IMR-90 (cell line): ENCODE data around the gene MAD2L2. TPM values are rescaled to one million over a fixed set of nuclear protein-coding genes. Genes with fewer than 3 reads are reported as not detected.

Experiments used
- ATAC-seq: fragments of 200-7000 bp; cut with Tn5 transposase; 2 replicates; pipeline ENCODE4 v1.9.1; 2020; ENCODE audit warnings: low read depth, mild to moderate bottlenecking, moderate library complexity
- BruUV-seq: library from RNA; stranded (reverse); fragments of 400-500 nt; replicated peaks from 2 replicates; lab custom pipeline; 2021; lab: Mats Ljungman, UMichigan
- CTCF ChIA-PET: fragments of 300-600 bp; formaldehyde crosslinking; extraction: SDS; loops from one replicate; lab custom pipeline; 2021; ENCODE audit warnings: antibody characterized with exemption; lab: Yijun Ruan, JAX
- POLR2A ChIA-PET: fragments of 300-600 bp; sonication (Branson Sonifier 250); formaldehyde crosslinking; loops from one replicate; lab custom pipeline; 2022; ENCODE audit warnings: antibody characterized with exemption; ENCODE audit not compliant: unreplicated experiment; lab: Charles Lee
- DNase-seq: peaks from one replicate; pipeline ENCODE4 v3.0.0; 2013
- H2AFZ ChIP-seq: replicated peaks from 2 replicates; pipeline ENCODE3; 2013; ENCODE audit warnings: low read length, mild to moderate bottlenecking; ENCODE audit not compliant: poor library complexity
- H2AK5ac ChIP-seq: 2 replicates; pipeline ENCODE4 v1.6.1; 2013; ENCODE audit warnings: low read depth, low read length, inconsistent platforms
- H2AK9ac ChIP-seq: replicated peaks from 2 replicates; pipeline ENCODE3; 2013; ENCODE audit warnings: mild to moderate bottlenecking, low read depth, low read length, moderate library complexity; ENCODE audit not compliant: poor library complexity
- H2BK120ac ChIP-seq: 2 replicates; pipeline ENCODE4 v1.6.1; 2013; ENCODE audit warnings: low read depth, low read length, inconsistent platforms
- H2BK15ac ChIP-seq: 3 replicates; pipeline ENCODE4 v1.6.1; 2013; ENCODE audit warnings: low read depth, low read length, inconsistent platforms
- H2BK20ac ChIP-seq: 2 replicates; pipeline ENCODE4 v1.6.1; 2013; ENCODE audit warnings: low read depth, mild to moderate bottlenecking, inconsistent platforms, low read length, moderate library complexity
- H2BK5ac ChIP-seq: 2 replicates; pipeline ENCODE4 v1.6.1; 2013; ENCODE audit warnings: mild to moderate bottlenecking, low read depth, low read length, inconsistent platforms; ENCODE audit not compliant: poor library complexity, severe bottlenecking
- H3K14ac ChIP-seq: replicated peaks from 2 replicates; pipeline ENCODE4 v1.6.1; 2013; ENCODE audit warnings: low read depth, low read length, inconsistent platforms
- H3K18ac ChIP-seq: 2 replicates; pipeline ENCODE4 v1.6.1; 2013; ENCODE audit warnings: low read depth, low read length, control low read depth
- H3K23ac ChIP-seq: 2 replicates; pipeline ENCODE4 v1.6.1; 2013; ENCODE audit warnings: low read depth, low read length, inconsistent platforms
- H3K27ac ChIP-seq: 2 replicates; pipeline ENCODE4 v1.5.1; 2013; ENCODE audit warnings: mild to moderate bottlenecking, control low read depth, low read length; ENCODE audit not compliant: insufficient read depth
- H3K27me3 ChIP-seq: 2 replicates; pipeline ENCODE4 v1.6.1; 2013; ENCODE audit warnings: low read length; ENCODE audit not compliant: control insufficient read depth, insufficient read depth
- H3K36me3 ChIP-seq: 2 replicates; pipeline ENCODE4 v1.6.1; 2013; ENCODE audit warnings: low read length, mixed read lengths; ENCODE audit not compliant: control insufficient read depth, insufficient read depth
- H3K4ac ChIP-seq: 2 replicates; pipeline ENCODE4 v1.6.1; 2013; ENCODE audit warnings: low read depth, low read length, inconsistent platforms
- H3K4me1 ChIP-seq: 2 replicates; pipeline ENCODE4 v1.6.1; 2013; ENCODE audit warnings: low read length, mixed read lengths; ENCODE audit not compliant: control insufficient read depth, insufficient read depth
- H3K4me2 ChIP-seq: 2 replicates; pipeline ENCODE4 v1.6.1; 2013; ENCODE audit warnings: low read depth, mild to moderate bottlenecking, control low read depth, low read length, moderate library complexity
- H3K4me3 ChIP-seq: 2 replicates; pipeline ENCODE4 v1.5.1; 2013; ENCODE audit warnings: low read depth, mild to moderate bottlenecking, control low read depth, low read length, moderate library complexity; ENCODE audit not compliant: insufficient read depth
- H3K56ac ChIP-seq: 2 replicates; pipeline ENCODE4 v1.6.1; 2013; ENCODE audit warnings: low read length, inconsistent platforms; ENCODE audit not compliant: insufficient read depth; ENCODE audit errors: extremely low read depth
- H3K79me1 ChIP-seq, 2 experiments: 2 replicates each; pipeline ENCODE4 v1.6.1; 2013; ENCODE audit warnings: low read length in 2 of 2, inconsistent platforms in 1 of 2, low read depth in 1 of 2
- H3K9ac ChIP-seq: 2 replicates; pipeline ENCODE4 v1.6.1; 2013; ENCODE audit warnings: low read depth, low read length, control low read depth
- H3K9me1 ChIP-seq: 2 replicates; pipeline ENCODE4 v1.6.1; 2013; ENCODE audit warnings: low read length, inconsistent platforms; ENCODE audit not compliant: insufficient read depth
- H3K9me3 ChIP-seq: 2 replicates; pipeline ENCODE4 v1.6.1; 2013; ENCODE audit warnings: low read length; ENCODE audit not compliant: control insufficient read depth, insufficient read depth
- H4K20me1 ChIP-seq: 2 replicates; pipeline ENCODE4 v1.6.1; 2013; ENCODE audit warnings: low read length, inconsistent platforms; ENCODE audit not compliant: insufficient read depth
- H4K5ac ChIP-seq: 2 replicates; pipeline ENCODE4 v1.6.1; 2013; ENCODE audit warnings: mild to moderate bottlenecking, low read depth, low read length, control low read depth
- H4K8ac ChIP-seq, 2 experiments: 2 replicates each; pipeline ENCODE4 v1.6.1; 2013; ENCODE audit warnings: low read depth in 2 of 2, low read length in 2 of 2, control low read depth in 1 of 2, inconsistent platforms in 1 of 2
- H4K91ac ChIP-seq: 2 replicates; pipeline ENCODE4 v1.6.1; 2013; ENCODE audit warnings: low read depth, low read length, inconsistent platforms; ENCODE audit not compliant: insufficient read depth
- BHLHE40 ChIP-seq: fragments of 150-350 bp; IDR thresholded peaks from 2 replicates; pipeline ENCODE4 v1.6.1; 2016; ENCODE audit warnings: mild to moderate bottlenecking, low read depth, low read length
- CEBPB ChIP-seq: IDR thresholded peaks from 2 replicates; pipeline ENCODE4 v1.6.1; 2012; ENCODE audit warnings: low read depth, low read length, improper control_type of control experiment
- ELK1 ChIP-seq: fragments of 150-350 bp; IDR thresholded peaks from 2 replicates; pipeline ENCODE4 v1.6.1; 2016; ENCODE audit warnings: low read depth, mild to moderate bottlenecking, low read length, moderate library complexity, borderline replicate concordance
- MAZ ChIP-seq: IDR thresholded peaks from 2 replicates; pipeline ENCODE4 v1.6.1; 2012; ENCODE audit warnings: low read depth, mild to moderate bottlenecking, low read length, improper control_type of control experiment, moderate library complexity, borderline replicate concordance
- RAD21 ChIP-seq: IDR thresholded peaks from 2 replicates; pipeline ENCODE4 v1.6.1; 2012; ENCODE audit warnings: low read length, improper control_type of control experiment
- RCOR1 ChIP-seq: IDR thresholded peaks from 2 replicates; pipeline ENCODE4 v1.6.1; 2012; ENCODE audit warnings: mild to moderate bottlenecking, low read length, improper control_type of control experiment; ENCODE audit not compliant: insufficient replicate concordance
- WGBS, 2 experiments: methylation state at CpG; one replicate each; pipeline versions ENCODE4 v1.1.5 to v1.1.7; 2013; ENCODE audit warnings: missing lambda C conversion rate in 2 of 2; ENCODE audit not compliant: insufficient read length in 1 of 2; ENCODE audit errors: extremely low coverage in 2 of 2; 5-methylcytosine and 5-hydroxymethylcytosine counted together
- dilution Hi-C: fragments of 300-500 bp; cut with HindIII; formaldehyde crosslinking; loops from one replicate; pipeline ENCODE4 v1.14.3; 2018; ENCODE audit warnings: low sequenced_read_pairs; ENCODE audit not compliant: unreplicated experiment
- in situ Hi-C: fragments of 300-500 bp; cut with MboI; formaldehyde crosslinking; loops from 3 replicates; pipeline ENCODE4 v1.14.3; 2019; ENCODE audit warnings: low sequenced_read_pairs, inconsistent platforms, mixed read lengths
- intact Hi-C: fragments of 100-400 bp; cut with micrococcal nuclease; formaldehyde crosslinking; loops from 2 replicates; pipeline ENCODE4 v1.10.0; 2022
- polyA plus RNA-seq, 3 experiments: library from polyadenylated mRNA; depleted of rRNA; stranded (reverse); fragments of >200 nt; gene quantifications; 2 replicates each; pipeline ENCODE4 v1.2.3, GENCODE V29; 2012; ENCODE audit warnings: low replicate concordance in 1 of 3
- total RNA-seq: library from RNA; depleted of rRNA; stranded (reverse); fragments of >200 nt; gene quantifications from 2 replicates; pipeline ENCODE4 v1.2.3, GENCODE V29; 2012
- TF ChIP-seq, protein P1 (sequence below): conservative IDR thresholded peaks from 2 replicates; pipeline ENCODE4 v1.5.1; 2012; ENCODE audit warnings: mild to moderate bottlenecking, low read depth, low read length, improper control_type of control experiment

The MAD2L2 gene
- total and polyA plus RNA-seq, 2 of the 4 experiments (the other 2 are of a cell fraction), result 44.6 to 70.9 TPM

- TF ChIP-seq ELK1, result no peak
- TF ChIP-seq RAD21, result no peak
Measured at GRCh38 chr1:11680270-11681070, 478 bp downstream of the MAD2L2 start (continued).

DNA sequence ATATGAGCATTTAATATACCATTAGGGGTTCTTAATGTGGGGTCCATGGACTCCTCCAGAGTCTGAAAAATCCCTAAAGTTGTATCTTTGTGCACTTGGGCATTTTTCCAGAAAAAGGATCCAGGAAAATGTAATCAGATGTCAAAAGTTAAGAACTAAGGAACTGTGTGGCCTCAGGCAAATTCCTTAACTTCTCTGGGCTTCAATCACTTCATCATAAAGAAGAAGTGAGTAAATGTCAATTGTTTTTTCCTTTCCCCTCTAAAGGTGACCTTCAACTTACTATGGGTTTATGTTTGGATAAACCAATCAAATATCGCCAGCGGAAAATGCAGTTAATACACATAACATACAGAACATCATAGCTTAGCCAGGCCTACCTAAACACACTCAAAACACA lies 2.5 kb downstream of the MAD2L2 start:
- H2AK9ac ChIP-seq, result no peak overlapping the region
- H3K4me3 ChIP-seq, result no peak overlapping the region
- peaks cover 3% of the 10 kb centered on the region for H3K4me1 ChIP-seq
- in situ Hi-C loops, result no loop called here
- H3K14ac ChIP-seq, result no peak overlapping the region
- H2BK120ac ChIP-seq, result no peak overlapping the region
- H3K4ac ChIP-seq, result no peak overlapping the region
- BruUV-seq, result no TSS peak
- no peak overlapping the region for H2AK5ac ChIP-seq
- no peak overlapping the region for H2BK20ac ChIP-seq
- peaks cover 7 to 17% of the 10 kb centered on the region in 2 experiments; a peak in 3 of 4 replicates for H3K79me1 ChIP-seq
- no peak overlapping the region for H3K27ac ChIP-seq
- ChIA-PET POLR2A (no interaction called here), CTCF (no interaction called here)
- no peak overlapping the region for H4K8ac ChIP-seq
- H3K18ac ChIP-seq, result no peak overlapping the region
- intact Hi-C loops, result no loop called here
- 0 out of 2 replicates have a peak, but pooled peaks cover 2% of the 10 kb centered on the region for H3K9me1 ChIP-seq
- no peak overlapping the region for H3K4me2 ChIP-seq
- no peak overlapping the region for H4K5ac ChIP-seq
- H4K20me1 ChIP-seq, result no peaks in the 10 kb centered on the region
- no peak for DNase-seq
- no peak overlapping the region for H3K56ac ChIP-seq
- H3K9me3 ChIP-seq, result no peaks in the 10 kb centered on the region
- no peak overlapping the region for H2BK15ac ChIP-seq
- H2BK5ac ChIP-seq, result no peak overlapping the region
- H4K91ac ChIP-seq, result no peak overlapping the region
- no peak for ATAC-seq
- TF ChIP-seq RAD21 (no peak), BHLHE40 (no peak), RCOR1 (no peak), CEBPB (no peak), MAZ (no peak), ELK1 (no peak)
- TF ChIP-seq, protein P1, sequence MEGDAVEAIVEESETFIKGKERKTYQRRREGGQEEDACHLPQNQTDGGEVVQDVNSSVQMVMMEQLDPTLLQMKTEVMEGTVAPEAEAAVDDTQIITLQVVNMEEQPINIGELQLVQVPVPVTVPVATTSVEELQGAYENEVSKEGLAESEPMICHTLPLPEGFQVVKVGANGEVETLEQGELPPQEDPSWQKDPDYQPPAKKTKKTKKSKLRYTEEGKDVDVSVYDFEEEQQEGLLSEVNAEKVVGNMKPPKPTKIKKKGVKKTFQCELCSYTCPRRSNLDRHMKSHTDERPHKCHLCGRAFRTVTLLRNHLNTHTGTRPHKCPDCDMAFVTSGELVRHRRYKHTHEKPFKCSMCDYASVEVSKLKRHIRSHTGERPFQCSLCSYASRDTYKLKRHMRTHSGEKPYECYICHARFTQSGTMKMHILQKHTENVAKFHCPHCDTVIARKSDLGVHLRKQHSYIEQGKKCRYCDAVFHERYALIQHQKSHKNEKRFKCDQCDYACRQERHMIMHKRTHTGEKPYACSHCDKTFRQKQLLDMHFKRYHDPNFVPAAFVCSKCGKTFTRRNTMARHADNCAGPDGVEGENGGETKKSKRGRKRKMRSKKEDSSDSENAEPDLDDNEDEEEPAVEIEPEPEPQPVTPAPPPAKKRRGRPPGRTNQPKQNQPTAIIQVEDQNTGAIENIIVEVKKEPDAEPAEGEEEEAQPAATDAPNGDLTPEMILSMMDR, result no peak
- H3K23ac ChIP-seq, result no peak overlapping the region
- WGBS, 2 experiments, result no CpG with 5 or more reads among the region's 2 CpGs
- no peak overlapping the region for H2AFZ ChIP-seq
- peaks cover 34% of the 10 kb centered on the region for H3K36me3 ChIP-seq
- dilution Hi-C loops, result no loop called here
- no peak overlapping the region for H3K9ac ChIP-seq
- H3K27me3 ChIP-seq, result no peaks in the 10 kb centered on the region
